Smooth muscle cell (in vitro differentiated cells): Measurements from ENCODE around the gene TYW3. TPM values are rescaled to one million over a fixed set of nuclear protein-coding genes. Genes with fewer than 3 reads are reported as not detected.
"Not testable (repeated sequence)": the region's sequence is repeated elsewhere in the genome, so short reads cannot be mapped to it uniquely, and the experiment has no call there.

Source experiments
- DNase-seq: peaks from one replicate; lab custom pipeline; 2025; ENCODE audit not compliant: unreplicated experiment; lab: John Stamatoyannopoulos, UW
- H2AFZ ChIP-seq: fragments of 200-600 bp; sonication (generic); 2 replicates; pipeline ENCODE4 v1.6.0; 2016; ENCODE audit warnings: antibody characterized with exemption, low read depth, mild to moderate bottlenecking
- H3F3A ChIP-seq: fragments of 200-600 bp; sonication (generic); 2 replicates; pipeline ENCODE4 v1.6.0; 2017; ENCODE audit warnings: antibody characterized with exemption, low read depth
- H3K27ac ChIP-seq: fragments of 200-600 bp; sonication (generic); 2 replicates; pipeline ENCODE4 v1.5.1; 2016; ENCODE audit warnings: low read depth, mild to moderate bottlenecking
- H3K27me3 ChIP-seq: fragments of 200-600 bp; sonication (generic); 2 replicates; pipeline ENCODE4 v1.6.1; 2016; ENCODE audit warnings: low read depth, mild to moderate bottlenecking
- H3K36me3 ChIP-seq: fragments of 200-600 bp; sonication (generic); 2 replicates; pipeline ENCODE4 v1.5.1; 2016; ENCODE audit warnings: low read depth
- H3K4me1 ChIP-seq: fragments of 200-600 bp; sonication (generic); 2 replicates; pipeline ENCODE4 v1.5.1; 2016; ENCODE audit warnings: low read depth
- H3K4me2 ChIP-seq: fragments of 200-600 bp; sonication (generic); 2 replicates; pipeline ENCODE4 v1.6.0; 2016; ENCODE audit warnings: mild to moderate bottlenecking
- H3K4me3 ChIP-seq: fragments of 200-600 bp; sonication (generic); 2 replicates; pipeline ENCODE4 v1.5.1; 2016; ENCODE audit warnings: mild to moderate bottlenecking
- H3K79me2 ChIP-seq: fragments of 200-600 bp; sonication (generic); 2 replicates; pipeline ENCODE4 v1.6.0; 2016; ENCODE audit warnings: low read depth, mild to moderate bottlenecking
- H3K9ac ChIP-seq: fragments of 200-600 bp; sonication (generic); 2 replicates; pipeline ENCODE4 v1.6.0; 2016; ENCODE audit warnings: low read depth
- H3K9me3 ChIP-seq: fragments of 200-600 bp; sonication (generic); replicated peaks from 2 replicates; pipeline ENCODE4 v1.5.1; 2016; ENCODE audit warnings: low read depth
- H4K20me1 ChIP-seq: fragments of 200-600 bp; sonication (generic); 2 replicates; pipeline ENCODE4 v1.6.0; 2016; ENCODE audit warnings: low read depth
- CTCF ChIP-seq: fragments of 200-600 bp; sonication (generic); IDR thresholded peaks from 2 replicates; pipeline ENCODE4 v1.5.1; 2017; ENCODE audit warnings: borderline replicate concordance, mild to moderate bottlenecking, antibody characterized with exemption; ENCODE audit not compliant: insufficient read depth, poor library complexity, severe bottlenecking
- WGBS: methylation state at CpG from one replicate; pipeline ENCODE4 v1.1.7; 2016; ENCODE audit warnings: low lambda C conversion rate; 5-methylcytosine and 5-hydroxymethylcytosine counted together
- polyA plus RNA-seq: library from polyadenylated mRNA; unstranded; fragments of >200 nt; fragmentation: Nextera tagmentation; extraction: Ambion mirVana; gene quantifications from 2 replicates; pipeline ENCODE4 v1.2.1, GENCODE V29; 2016
- total RNA-seq: library from RNA; depleted of rRNA; stranded (reverse); fragments of >200 nt; gene quantifications from 2 replicates; pipeline ENCODE4 v1.2.3, GENCODE V29; 2014

TYW3 gene
- total and polyA plus RNA-seq, 2 experiments from 2014 or later: not detected

GRCh38 chr1:74728736-74729135 lies 4.2 kb upstream of the TYW3 start:
- 10% methylated on average over 3 of the region's 3 CpGs for WGBS
- Histone ChIP-seq H3K36me3 (no peaks in the 10 kb centered on the region), H3K4me3 (no peak overlapping the region), H3K9me3 (no peaks in the 10 kb centered on the region), H3K9ac (no peak overlapping the region), H3K79me2 (no peaks in the 10 kb centered on the region), H4K20me1 (no peaks in the 10 kb centered on the region), H3K4me1 (no peaks in the 10 kb centered on the region), H3K4me2 (peak overlapping the region; percentile 7), H3K27me3 (no peaks in the 10 kb centered on the region), H3K27ac (no peak overlapping the region), H3F3A (peaks cover 3% of the 10 kb centered on the region), H2AFZ (peak overlapping the region; percentile 36)
- no peak for DNase-seq
- TF ChIP-seq CTCF: no peak

DNA sequence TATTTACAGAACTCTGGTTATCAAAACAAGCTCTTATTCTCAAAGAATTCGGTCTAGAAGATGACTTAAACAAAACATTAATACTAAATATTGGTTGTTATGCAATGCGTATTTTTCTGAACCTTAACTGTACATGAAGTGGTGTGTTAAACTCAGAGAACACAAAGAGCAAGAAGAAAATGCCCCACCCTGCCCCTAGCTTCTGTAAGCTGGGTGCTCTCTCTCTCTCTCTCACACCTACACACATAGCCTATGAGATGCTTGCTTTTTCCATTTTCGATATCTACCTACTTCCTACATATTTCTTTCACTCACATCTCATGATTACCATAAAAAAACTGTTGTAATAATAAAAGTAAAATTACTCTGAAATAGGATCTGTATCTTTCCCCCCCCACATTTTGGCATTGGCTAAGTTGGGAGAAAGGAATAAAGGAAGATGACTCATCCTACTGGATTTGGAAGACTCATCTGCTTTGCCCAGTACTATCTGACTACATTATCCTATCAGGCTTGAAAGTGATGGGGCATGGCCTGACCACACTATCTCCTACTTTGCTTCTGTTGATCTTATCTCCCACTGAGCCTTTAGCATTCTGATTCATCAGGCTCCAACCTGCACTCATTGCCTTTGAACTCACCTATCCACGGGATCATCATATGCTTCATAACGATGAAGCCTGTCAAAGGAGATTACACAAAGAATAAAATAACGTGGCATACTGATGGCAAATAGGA lies 3.0 kb upstream of the TYW3 start:
- Histone ChIP-seq H3K9ac (no peak overlapping the region), H3K79me2 (no peaks in the 10 kb centered on the region), H3K9me3 (no peaks in the 10 kb centered on the region), H2AFZ (no peak overlapping the region), H3K27me3 (no peaks in the 10 kb centered on the region), H3K4me2 (peak overlapping the region; percentile 2), H3K4me3 (no peak overlapping the region), H4K20me1 (no peaks in the 10 kb centered on the region), H3F3A (peaks cover 3% of the 10 kb centered on the region), H3K27ac (no peak overlapping the region), H3K36me3 (no peaks in the 10 kb centered on the region), H3K4me1 (no peaks in the 10 kb centered on the region)
- WGBS: 55% methylated on average over 6 of the region's 6 CpGs
- DNase-seq: no peak
- TF ChIP-seq CTCF: no peak

DNA sequence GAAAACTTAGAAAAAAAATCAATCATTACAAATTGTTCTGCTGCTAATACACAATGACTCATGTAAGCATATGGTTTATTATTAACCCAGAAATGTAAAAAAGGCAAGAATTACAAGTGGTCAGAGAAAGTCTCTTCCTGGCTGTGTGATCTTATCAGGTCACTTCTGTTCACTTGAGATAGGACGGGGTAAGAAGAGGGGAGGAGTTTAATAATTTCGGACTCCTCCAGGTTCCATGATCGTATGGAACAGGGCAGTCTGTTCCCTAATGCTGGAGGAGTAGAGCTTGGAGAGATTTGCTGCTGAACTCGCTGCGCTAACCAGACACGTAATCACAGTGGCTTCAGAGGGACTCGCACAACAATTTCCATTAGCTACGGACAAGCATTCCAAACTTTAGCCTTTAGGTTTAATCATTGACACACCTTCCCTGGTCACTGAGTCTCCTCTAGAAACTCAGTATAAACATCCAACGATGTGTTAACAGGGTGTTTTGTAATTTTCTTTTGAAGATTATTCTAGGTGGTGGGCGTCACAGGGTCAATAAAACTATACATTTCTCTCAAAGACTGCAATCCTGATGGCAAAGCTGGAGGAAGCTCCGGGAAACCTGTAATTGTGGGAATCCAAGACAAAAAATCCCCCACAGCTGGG lies 1.4 kb upstream of the TYW3 start:
- Histone ChIP-seq H3K27ac (peak overlapping the region; percentile 5), H3F3A (peaks cover 3% of the 10 kb centered on the region), H3K36me3 (no peaks in the 10 kb centered on the region), H3K27me3 (no peaks in the 10 kb centered on the region), H3K9ac (no peak overlapping the region), H3K9me3 (no peaks in the 10 kb centered on the region), H2AFZ (peak overlapping the region; percentile 7), H3K4me1 (no peaks in the 10 kb centered on the region), H3K4me3 (peak overlapping the region; percentile 14), H4K20me1 (no peaks in the 10 kb centered on the region), H3K4me2 (peak overlapping the region; percentile 16), H3K79me2 (no peaks in the 10 kb centered on the region)
- no peak for TF ChIP-seq CTCF
- DNase-seq: no peak
- WGBS: 48% methylated on average over 11 of the region's 11 CpGs

DNA sequence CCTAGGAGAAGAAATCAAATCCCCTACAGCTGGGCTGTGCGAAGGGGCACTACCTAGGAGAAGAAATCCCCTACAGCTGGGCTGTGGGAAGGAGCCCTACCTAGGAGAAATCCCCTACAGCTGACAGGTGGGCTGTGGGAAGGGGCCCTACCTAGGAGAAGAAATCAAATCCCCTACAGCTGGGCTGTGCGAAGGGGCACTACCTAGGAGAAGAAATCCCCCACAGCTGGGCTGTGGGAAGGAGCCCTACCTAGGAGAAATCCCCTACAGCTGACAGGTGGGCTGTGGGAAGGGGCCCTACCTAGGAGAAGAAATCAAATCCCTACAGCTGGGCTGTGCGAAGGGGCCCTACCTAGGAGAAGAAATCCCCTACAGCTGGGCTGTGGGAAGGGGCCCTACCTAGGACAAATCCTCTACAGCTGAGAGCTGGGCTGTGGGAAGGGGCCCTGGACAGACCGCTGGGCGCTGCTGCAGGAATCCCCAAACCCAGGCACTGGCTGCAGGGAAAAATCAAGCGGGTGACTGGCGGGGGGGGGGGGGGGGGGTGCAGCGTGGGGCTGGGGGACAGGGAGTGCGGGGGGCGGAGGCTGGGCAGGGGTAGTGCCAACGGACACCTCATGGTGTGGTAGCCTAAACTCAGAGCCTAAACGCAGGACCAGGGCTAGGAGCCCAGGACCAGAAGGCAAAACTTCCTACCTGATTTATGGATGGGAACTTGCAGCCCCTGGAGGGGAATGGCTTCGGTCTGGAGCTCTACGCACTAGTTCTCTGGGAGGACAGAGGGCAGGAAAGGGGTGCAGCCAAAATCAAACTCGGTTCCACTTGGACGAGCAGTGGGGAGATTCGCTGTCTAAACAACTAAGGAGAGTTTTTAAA lies 643 bp upstream of the TYW3 start:
- H3K79me2 ChIP-seq, H3K36me3 ChIP-seq, H3K4me1 ChIP-seq, H3K9me3 ChIP-seq, H3F3A ChIP-seq, H3K27ac ChIP-seq, H3K27me3 ChIP-seq, H3K4me2 ChIP-seq, H4K20me1 ChIP-seq, H2AFZ ChIP-seq, H3K9ac ChIP-seq, DNase-seq: not testable (repeated sequence)
- H3K4me3 ChIP-seq: peak overlapping the region; percentile 14
- WGBS: 97% methylated on average over 16 of the region's 17 CpGs
